AG04449 (cell line): Measurements from ENCODE around the gene ANO2.
A peak's percentile ranks its signal among the peaks of the same experiment; 100 is the strongest.

ENCODE experiments used
- CTCF ChIA-PET: fragments of 350-600 bp; formaldehyde crosslinking; extraction: SDS; loops from one replicate; lab custom pipeline; 2021; ENCODE audit warnings: antibody characterized with exemption; lab: Yijun Ruan, JAX
- POLR2A ChIA-PET: fragments of 400-600, 350-600 bp; formaldehyde crosslinking; extraction: SDS; loops from one replicate; lab custom pipeline; 2020; ENCODE audit warnings: antibody characterized with exemption, inconsistent platforms; lab: Yijun Ruan, JAX
- DNase-seq: peaks from one replicate; pipeline ENCODE4 v3.0.0-alpha.2; 2010; ENCODE audit warnings: low read depth, low spot score
- H3K4me3 ChIP-seq: 2 replicates; pipeline ENCODE4 v1.5.1; 2011; ENCODE audit warnings: low read depth, mild to moderate bottlenecking, control low read depth, low read length
- CTCF ChIP-seq: IDR thresholded peaks from one replicate; pipeline ENCODE4 v1.5.1; 2011; ENCODE audit warnings: mild to moderate bottlenecking, moderate library complexity, low read length, control low read depth, inconsistent platforms; ENCODE audit not compliant: insufficient read depth; ENCODE audit errors: missing control alignments

ANO2 gene

DNA sequence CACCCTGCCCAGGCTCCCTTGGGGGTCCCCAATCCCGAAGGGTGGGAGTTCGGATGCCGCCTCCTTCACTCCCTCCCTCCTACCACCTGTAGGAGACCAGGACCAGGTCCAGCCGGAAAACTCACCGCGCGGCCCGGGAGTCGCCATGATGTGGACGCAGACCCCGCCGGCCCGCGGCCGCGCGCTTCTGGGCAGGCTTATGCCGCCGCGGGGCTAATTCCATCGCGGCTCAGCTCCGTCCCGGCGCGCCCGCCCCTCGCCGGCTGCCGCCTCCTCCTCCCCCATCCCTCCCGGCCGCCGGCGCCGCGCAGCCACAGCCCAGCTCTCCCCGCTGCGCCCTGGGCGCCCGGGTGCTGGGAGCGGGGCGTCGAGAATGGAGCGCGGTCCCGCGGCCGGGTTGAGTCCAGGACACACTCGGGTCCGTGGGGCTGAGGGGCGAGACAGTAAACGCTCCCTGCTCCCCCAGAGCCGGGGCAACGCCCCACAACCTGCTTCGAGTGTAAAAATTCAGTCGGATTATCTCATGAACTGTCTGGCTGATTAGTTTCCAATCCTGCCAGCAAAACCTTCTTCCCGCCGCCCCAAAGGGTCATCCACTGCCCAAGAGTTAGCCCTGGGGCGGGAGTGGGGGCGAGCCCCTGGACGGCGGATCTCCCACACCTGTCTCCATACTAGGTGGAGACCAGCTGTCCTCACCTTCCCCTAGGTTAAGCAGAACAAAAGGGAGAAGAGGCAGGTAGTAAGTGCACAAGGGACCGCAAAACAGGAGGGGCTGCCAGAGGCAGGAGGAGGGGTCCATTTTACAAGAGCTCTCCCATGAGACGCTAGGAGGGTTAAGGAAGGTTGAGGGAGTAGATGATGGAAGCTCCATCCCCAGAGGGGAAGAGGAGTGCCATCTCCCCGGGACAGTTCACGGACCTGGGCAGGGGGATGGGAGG lies at the start of gene ANO2:
Gene ANO2, minus strand, starts transcription at position 189 of the 938 bp plus-strand sequence. Its CDS starts 42 bp downstream, at position 147.
- H3K4me3 ChIP-seq, result peak within 1 kb of the TSS; percentile 32
- no peak for TF ChIP-seq CTCF
- ChIA-PET CTCF (interaction anchor here (1.0 to 1.6 kb wide), 2 partner anchors 19 to 43 kb away, joined by 4 to 5 read pairs; no protein-coding TSS in a partner anchor), POLR2A (no interaction called here)
- no peak for DNase-seq

DNA sequence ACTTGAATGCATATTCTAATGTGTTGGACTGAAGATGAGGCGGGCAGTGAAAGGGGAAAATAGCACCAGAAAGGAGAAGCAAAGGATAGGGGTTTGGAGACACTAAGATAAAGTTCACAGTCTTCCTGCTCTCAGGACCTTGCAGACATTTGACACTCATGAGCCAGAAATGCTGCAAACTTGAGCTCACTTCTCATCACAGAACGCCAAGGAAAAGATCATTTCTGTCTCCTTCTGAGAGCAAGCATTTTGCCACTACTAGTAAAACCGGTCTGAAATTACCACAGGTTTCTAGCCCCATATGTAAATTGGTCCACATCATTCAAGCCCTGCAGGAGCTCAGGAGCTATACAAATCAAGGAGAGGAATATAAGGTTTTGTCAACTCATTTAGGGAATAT lies 44.6 kb upstream of the ANO2 start:
- CTCF ChIA-PET, result interaction anchor here (0.6 to 11.6 kb wide), 30 partner anchors 7 to 561 kb away, joined by 3 to 616 read pairs (median 10); partner anchors contain the start of gene ANO2
- no peak overlapping the region for H3K4me3 ChIP-seq
- no peak for TF ChIP-seq CTCF
- DNase-seq, result no peak
- POLR2A ChIA-PET, result no interaction called here

DNA sequence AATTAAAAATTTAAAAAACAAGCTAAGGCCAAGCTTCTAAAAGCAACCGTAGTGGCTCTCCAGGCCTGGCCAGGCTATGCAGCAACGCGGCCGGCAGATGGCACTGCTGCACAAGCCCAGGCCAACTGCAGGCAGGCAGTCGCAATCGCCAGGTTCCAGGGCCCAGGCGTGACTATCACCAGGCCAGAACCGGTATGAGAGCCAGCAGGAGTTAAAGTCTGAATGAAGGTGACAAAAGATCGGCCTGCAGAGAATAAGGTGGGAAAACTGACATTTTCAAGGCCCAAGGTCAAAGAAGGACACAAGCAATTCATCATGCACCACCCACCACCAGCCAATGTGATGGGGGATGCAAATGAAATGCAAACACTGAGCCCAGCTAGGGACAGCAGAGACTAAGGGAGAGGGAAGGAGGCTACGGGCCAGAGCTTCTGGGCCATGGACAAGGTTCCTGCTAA lies 43.6 kb upstream of the ANO2 start:
- ChIA-PET CTCF (interaction anchor here (0.6 to 11.6 kb wide), 57 partner anchors 8 to 665 kb away, joined by 3 to 616 read pairs (median 4); partner anchors contain the start of gene ANO2), POLR2A (interaction anchor here (1.0 kb wide), 1 partner anchor 347 kb away, joined by 3 read pairs; no protein-coding TSS in a partner anchor)
- H3K4me3 ChIP-seq, result no peak overlapping the region
- TF ChIP-seq CTCF, result peak; percentile 98
- peak; percentile 5 for DNase-seq

DNA sequence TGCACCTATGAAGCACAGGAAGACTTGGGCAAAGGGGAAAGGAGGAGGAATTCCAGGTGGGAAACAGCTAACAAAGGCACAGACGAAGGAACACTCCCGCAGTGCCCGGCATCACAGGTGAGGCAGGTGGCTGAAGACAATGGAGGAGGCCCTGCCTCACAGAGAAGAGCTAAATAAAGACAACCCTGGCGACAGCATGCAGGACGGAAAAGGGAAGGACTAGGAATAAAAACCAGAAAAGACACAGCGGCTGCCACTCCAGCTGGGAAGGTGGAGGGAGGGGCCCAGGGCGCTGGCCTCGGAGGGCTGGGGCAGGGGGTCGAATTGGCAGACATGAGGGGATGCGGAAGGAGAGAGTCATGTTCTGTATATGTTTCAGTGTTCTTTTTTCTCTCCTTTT lies 43.0 kb upstream of the ANO2 start:
- TF ChIP-seq CTCF, result no peak
- no peak overlapping the region for H3K4me3 ChIP-seq
- POLR2A ChIA-PET, result interaction anchor here (1.0 kb wide), 1 partner anchor 348 kb away, joined by 3 read pairs; no protein-coding TSS in a partner anchor
- no peak for DNase-seq
- CTCF ChIA-PET, result interaction anchor here (0.6 to 11.6 kb wide), 54 partner anchors 8 to 664 kb away, joined by 3 to 616 read pairs (median 4); partner anchors contain the start of gene ANO2

DNA sequence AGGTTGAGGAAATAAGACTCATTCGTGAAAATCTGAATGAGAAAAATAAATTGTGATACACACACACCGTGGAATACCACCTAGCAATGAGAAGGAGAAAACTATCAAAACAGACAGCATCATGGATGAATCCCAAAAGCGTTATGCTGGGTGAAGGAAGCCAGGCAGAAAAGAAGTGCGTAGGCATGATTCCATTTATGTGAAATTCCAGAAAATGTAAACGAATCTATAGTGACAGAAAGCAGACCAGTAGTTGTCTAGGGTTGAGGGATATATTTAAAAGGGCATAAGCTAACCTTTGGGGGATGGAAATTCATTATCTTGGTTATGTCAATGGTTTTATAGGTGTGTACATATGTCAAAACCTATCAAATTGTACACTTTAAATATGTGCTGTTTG lies 42.5 kb upstream of the ANO2 start:
- TF ChIP-seq CTCF, result no peak
- POLR2A ChIA-PET, result no interaction called here
- no peak for DNase-seq
- CTCF ChIA-PET, result interaction anchor here (0.9 to 11.6 kb wide), 26 partner anchors 7 to 559 kb away, joined by 3 to 616 read pairs (median 8); no protein-coding TSS in a partner anchor
- H3K4me3 ChIP-seq, result no peak overlapping the region
